Cardiac fibroblast (primary cell): ENCODE measurements around the gene ANO6.

Source experiments
- DNase-seq, 2 donors: peaks; one replicate each; pipeline versions ENCODE4 v3.0.0 to v3.0.0-alpha.2; 2010; ENCODE audit warnings: low read depth in 2 of 2
- H3K4me3 ChIP-seq, 2 donors: replicated peaks in 1 of 2; 1 replicate in 1 of 2; 2 replicates in 1 of 2; pipeline ENCODE4 v1.5.1; 2011; ENCODE audit warnings: low read depth in 2 of 2, low read length in 2 of 2, mild to moderate bottlenecking in 2 of 2, moderate library complexity in 1 of 2
- CTCF ChIP-seq: IDR thresholded peaks from one replicate; pipeline ENCODE4 v1.5.1; 2011; ENCODE audit warnings: low read depth, mild to moderate bottlenecking, low read length, inconsistent platforms

ANO6 gene

DNA sequence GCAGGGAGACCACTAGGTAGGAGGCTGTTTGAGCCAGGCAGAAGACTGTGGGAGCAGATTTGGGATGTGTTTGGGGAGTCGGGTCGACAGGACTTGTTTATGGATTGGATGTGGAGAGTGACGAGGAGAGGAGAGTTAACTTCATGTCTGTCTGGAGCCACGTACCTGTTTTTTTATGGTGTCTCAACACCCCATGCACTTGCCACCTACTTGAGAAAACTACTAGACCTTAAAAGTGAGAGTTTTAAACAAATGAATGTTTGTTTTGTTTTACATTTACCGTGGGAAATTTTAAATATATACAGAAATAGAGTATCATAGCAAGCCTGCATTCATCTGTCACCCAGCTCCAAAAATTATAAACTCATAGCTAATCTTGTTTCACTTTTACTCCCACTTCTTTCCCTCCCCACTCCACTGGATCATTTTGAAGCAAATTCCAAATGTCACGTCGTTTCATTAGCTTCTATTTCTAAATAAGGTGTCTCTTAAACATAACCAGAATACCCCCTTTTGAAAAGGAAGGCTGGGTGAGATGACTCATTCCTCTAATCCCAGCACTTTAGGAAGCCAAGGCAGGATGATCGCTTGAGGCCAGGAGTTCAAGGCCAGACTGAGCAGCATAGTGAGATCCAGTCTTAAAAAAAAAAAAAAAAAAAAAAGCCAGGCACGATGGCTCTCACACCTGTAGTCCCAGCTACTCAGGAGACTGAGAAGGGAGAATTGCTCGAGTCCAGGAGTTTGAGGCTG lies 136.2 kb downstream of the ANO6 start:
- TF ChIP-seq CTCF, result no peak
- no peak for DNase-seq
- H3K4me3 ChIP-seq, result no peak overlapping the region

DNA sequence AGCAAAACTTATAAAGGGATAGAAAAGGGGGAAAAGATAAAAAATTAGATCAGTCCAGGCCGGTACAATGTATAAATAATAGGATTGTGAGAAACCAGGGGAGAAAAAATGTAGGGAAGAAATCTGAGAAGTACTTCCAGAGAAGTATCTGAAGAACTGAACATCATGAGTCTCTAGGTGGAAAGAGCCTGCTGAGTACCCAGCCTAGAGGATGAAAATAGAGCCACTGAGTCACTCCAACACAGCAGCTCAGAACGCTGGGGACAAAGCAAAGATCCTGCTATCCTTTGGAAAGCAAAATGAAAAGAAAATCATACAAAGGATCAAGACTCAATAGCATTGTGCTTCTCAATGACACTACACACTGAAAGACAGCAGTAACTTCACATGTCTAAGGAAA lies 138.0 kb downstream of the ANO6 start:
- no peak overlapping the region for H3K4me3 ChIP-seq
- TF ChIP-seq CTCF, result no peak
- DNase-seq, result no peak

GRCh38 chr12:45354399-45354798 lies 138.5 kb downstream of the ANO6 start:
- no peak overlapping the region for H3K4me3 ChIP-seq
- DNase-seq, result no peak
- TF ChIP-seq CTCF, result no peak

DNA sequence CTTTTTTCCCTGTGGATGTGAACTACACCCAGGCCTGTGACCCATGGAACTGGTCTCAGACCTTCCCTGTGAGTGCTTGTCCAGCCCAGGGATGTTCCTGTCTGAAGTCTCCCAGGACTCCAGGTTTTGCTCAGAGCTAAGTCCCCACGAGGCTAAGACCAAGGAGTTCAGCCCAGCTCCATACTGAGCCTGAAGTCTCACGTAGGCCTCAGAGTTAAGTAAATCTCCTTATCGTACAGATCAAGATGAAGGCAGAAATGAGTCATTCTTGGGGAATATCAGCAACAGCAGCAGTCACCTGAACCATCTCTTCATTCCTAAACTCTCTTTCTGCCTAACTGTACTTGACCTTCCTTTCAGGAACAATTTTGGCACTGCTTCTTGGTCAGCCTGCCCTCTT lies 139.8 kb downstream of the ANO6 start:
- no peak overlapping the region for H3K4me3 ChIP-seq
- no peak for DNase-seq
- no peak for TF ChIP-seq CTCF

GRCh38 chr12:45356822-45357538 lies 141.1 kb downstream of the ANO6 start:
- no peak overlapping the region for H3K4me3 ChIP-seq
- no peak for DNase-seq
- TF ChIP-seq CTCF, result no peak

GRCh38 chr12:45357539-45358417 lies 141.9 kb downstream of the ANO6 start:
- DNase-seq, result peak; percentile 25 to 76
- TF ChIP-seq CTCF, result no peak
- H3K4me3 ChIP-seq, result no peak overlapping the region
